Measurements from ENCODE around the gene APOC3. TPM values are rescaled to one million over a fixed set of nuclear protein-coding genes. Genes with fewer than 3 reads are reported as not detected.
A peak's percentile ranks its signal among the peaks of the same experiment; 100 is the strongest.

The APOC3 gene
- total RNA-seq, 1 experiment from 2014 or later: 128 TPM

DNA sequence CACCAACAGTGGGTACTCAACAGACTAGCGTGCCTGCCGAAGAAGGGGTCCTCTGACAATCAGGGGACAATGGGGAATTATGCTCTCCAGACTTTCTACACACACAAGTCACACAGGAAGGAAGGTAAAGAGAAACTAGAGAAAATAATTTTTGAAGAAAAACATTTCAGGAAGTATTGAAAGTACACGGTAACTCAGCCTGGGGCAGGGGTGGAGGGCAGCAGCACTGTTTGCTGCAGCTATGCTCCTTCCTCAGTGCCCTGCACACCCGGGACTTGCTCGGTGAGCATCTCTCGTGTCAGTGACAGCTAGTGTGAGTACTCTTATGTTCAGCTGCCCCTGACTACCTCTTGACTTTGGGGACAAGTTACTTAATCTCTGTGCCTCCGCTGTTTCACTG lies 25.7 kb downstream of the APOC3 start:
- no peaks in the 10 kb centered on the region for H3K9me3 Mint-ChIP-seq (ENCODE audit: unreplicated experiment)
- no peaks in the 10 kb centered on the region for H3K27me3 ChIP-seq (replicated peaks; ENCODE audit: control insufficient read depth, insufficient read depth, low read length)
- ChIA-PET CTCF (interaction anchor here (0.6 to 1.1 kb wide), 4 partner anchors 63 to 1940 kb away, joined by 3 to 6 read pairs (median 3); partner anchors contain the start of gene APOA5), POLR2A (no interaction called here)
- peaks cover 13% of the 10 kb centered on the region for H3K36me3 ChIP-seq (ENCODE audit: control insufficient read depth, insufficient read depth, low read length)
- BruUV-seq (replicated peaks): no TSS peak
- H3K27ac Mint-ChIP-seq (ENCODE audit: unreplicated experiment): no peak overlapping the region
- TF ChIP-seq CTCF (IDR thresholded peaks at IDR 0.05; ENCODE audit: insufficient read depth in 1 of 2, low read depth in 1 of 2, low read length in 1 of 2, severe bottlenecking in 1 of 2, unreplicated experiment in 1 of 2): no peak
- intact Hi-C loops (cut with micrococcal nuclease; ENCODE audit: unreplicated experiment): no loop called here
- DNase-seq: no peak
- H3K36me3 Mint-ChIP-seq (ENCODE audit: insufficient read depth, unreplicated experiment): peaks cover 65% of the 10 kb centered on the region
- peaks cover 5% of the 10 kb centered on the region; the same call in 1 of the 2 replicates for H3K4me1 ChIP-seq
- H3K4me3 Mint-ChIP-seq (ENCODE audit: unreplicated experiment): no peak overlapping the region
- H3K27me3 Mint-ChIP-seq (ENCODE audit: insufficient read depth, unreplicated experiment): no peaks in the 10 kb centered on the region
- H3K4me3 ChIP-seq (ENCODE audit: low read depth, low read length): no peak overlapping the region
- H3K4me1 Mint-ChIP-seq (ENCODE audit: low read depth, unreplicated experiment): peaks cover 7% of the 10 kb centered on the region
- H3K9me3 ChIP-seq: no peaks in the 10 kb centered on the region

DNA sequence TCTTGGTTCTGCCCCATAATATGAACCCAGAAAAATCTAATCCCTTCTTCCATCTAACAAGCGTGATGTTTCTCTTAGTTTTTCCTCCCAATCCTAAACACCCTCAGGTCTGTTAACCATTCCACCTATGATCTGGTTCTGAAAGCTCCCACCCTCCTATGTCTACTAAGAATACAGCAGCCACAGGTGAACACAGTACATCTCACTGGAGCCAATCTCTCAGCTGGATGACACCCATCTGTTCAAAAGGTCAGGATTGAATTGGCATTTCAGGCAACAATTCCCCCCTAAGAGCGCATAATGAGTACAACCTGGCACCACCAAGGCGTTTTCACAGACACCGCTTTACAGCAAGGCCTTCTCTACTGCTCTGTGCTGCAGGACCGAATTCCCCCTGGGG lies 26.7 kb downstream of the APOC3 start:
- Mint-ChIP-seq H3K4me3 (ENCODE audit: unreplicated experiment) (no peak overlapping the region), H3K36me3 (ENCODE audit: insufficient read depth, unreplicated experiment) (peaks cover 72% of the 10 kb centered on the region), H3K4me1 (ENCODE audit: low read depth, unreplicated experiment) (peaks cover 6% of the 10 kb centered on the region), H3K27me3 (ENCODE audit: insufficient read depth, unreplicated experiment) (no peaks in the 10 kb centered on the region), H3K9me3 (ENCODE audit: unreplicated experiment) (no peaks in the 10 kb centered on the region), H3K27ac (ENCODE audit: unreplicated experiment) (no peak overlapping the region)
- no peak for TF ChIP-seq CTCF (IDR thresholded peaks at IDR 0.05; ENCODE audit: insufficient read depth in 1 of 2, low read depth in 1 of 2, low read length in 1 of 2, severe bottlenecking in 1 of 2, unreplicated experiment in 1 of 2)
- H3K4me1 ChIP-seq: peaks cover 5% of the 10 kb centered on the region; the same call in 1 of the 2 replicates
- no peak overlapping the region for H3K4me3 ChIP-seq (ENCODE audit: low read depth, low read length)
- no peaks in the 10 kb centered on the region for H3K27me3 ChIP-seq (replicated peaks; ENCODE audit: control insufficient read depth, insufficient read depth, low read length)
- CTCF ChIA-PET: interaction anchor here (0.6 to 1.1 kb wide), 4 partner anchors 21 to 114 kb away, joined by 3 to 4 read pairs (median 3); partner anchors contain the start of gene APOA5
- no peak for DNase-seq
- no peaks in the 10 kb centered on the region for H3K9me3 ChIP-seq
- peaks cover 15% of the 10 kb centered on the region for H3K36me3 ChIP-seq (ENCODE audit: control insufficient read depth, insufficient read depth, low read length)
- POLR2A ChIA-PET: no interaction called here
- intact Hi-C loops (cut with micrococcal nuclease; ENCODE audit: unreplicated experiment): no loop called here
- BruUV-seq (replicated peaks): no TSS peak

GRCh38 chr11:116857316-116857715 lies 27.6 kb downstream of the APOC3 start:
- TF ChIP-seq CTCF (IDR thresholded peaks at IDR 0.05; ENCODE audit: insufficient read depth in 1 of 2, low read depth in 1 of 2, low read length in 1 of 2, severe bottlenecking in 1 of 2, unreplicated experiment in 1 of 2): no peak
- no peaks in the 10 kb centered on the region for H3K27me3 Mint-ChIP-seq (ENCODE audit: insufficient read depth, unreplicated experiment)
- no peak for DNase-seq
- intact Hi-C loops (cut with micrococcal nuclease; ENCODE audit: unreplicated experiment): no loop called here
- POLR2A ChIA-PET: no interaction called here
- H3K9me3 ChIP-seq: no peaks in the 10 kb centered on the region
- H3K36me3 ChIP-seq (ENCODE audit: control insufficient read depth, insufficient read depth, low read length): peaks cover 17% of the 10 kb centered on the region
- H3K27ac Mint-ChIP-seq (ENCODE audit: unreplicated experiment): no peak overlapping the region
- H3K4me3 ChIP-seq (ENCODE audit: low read depth, low read length): no peak overlapping the region
- H3K27me3 ChIP-seq (replicated peaks; ENCODE audit: control insufficient read depth, insufficient read depth, low read length): no peaks in the 10 kb centered on the region
- TSS peak; percentile 13 for BruUV-seq (replicated peaks)
- H3K4me1 Mint-ChIP-seq (ENCODE audit: low read depth, unreplicated experiment): peaks cover 6% of the 10 kb centered on the region
- CTCF ChIA-PET: no interaction called here
- no peaks in the 10 kb centered on the region for H3K9me3 Mint-ChIP-seq (ENCODE audit: unreplicated experiment)
- peaks cover 5% of the 10 kb centered on the region; the same call in 1 of the 2 replicates for H3K4me1 ChIP-seq
- peaks cover 78% of the 10 kb centered on the region for H3K36me3 Mint-ChIP-seq (ENCODE audit: insufficient read depth, unreplicated experiment)
- H3K4me3 Mint-ChIP-seq (ENCODE audit: unreplicated experiment): no peak overlapping the region

Measured in Caco-2 (cell line).